HepG2 (cell line): ENCODE results near the gene ADCY10. TPM values are rescaled to one million over a fixed set of nuclear protein-coding genes. Genes with fewer than 3 reads are reported as not detected.

Experiments used
- ELF4 ChIP-seq: sonication (generic); formaldehyde crosslinking; IDR thresholded peaks from 2 replicates; pipeline ENCODE4 v1.5.0; 2020; ENCODE audit warnings: missing genetic modification reagents, mild to moderate bottlenecking, moderate library complexity, borderline replicate concordance
- HOXA5 ChIP-seq: sonication (generic); formaldehyde crosslinking; IDR thresholded peaks from 2 replicates; pipeline ENCODE4 v1.4.0; 2020; ENCODE audit warnings: missing genetic modification reagents
- IRF2 ChIP-seq: IDR thresholded peaks from 2 replicates; pipeline ENCODE4 v1.6.1; 2018; ENCODE audit warnings: missing genetic modification reagents, missing compliant biosample characterization
- LCORL ChIP-seq, 2 experiments: fragments of 450-650 bp in 1 of 2; sonication (generic) in 1 of 2; formaldehyde crosslinking in 1 of 2; IDR thresholded peaks; 2 replicates each; pipeline versions ENCODE4 v1.5.0 to v1.6.1; 2017 to 2020; ENCODE audit warnings: antibody characterized with exemption in 1 of 2, missing genetic modification reagents in 1 of 2
- MYC ChIP-seq: sonication (generic); formaldehyde crosslinking; IDR thresholded peaks from 2 replicates; pipeline ENCODE4 v1.9.0; 2021; ENCODE audit warnings: missing genetic modification reagents, borderline replicate concordance
- NCOA2 ChIP-seq: sonication (generic); formaldehyde crosslinking; IDR thresholded peaks from 2 replicates; pipeline ENCODE4 v1.8.0; 2022; ENCODE audit warnings: inconsistent platforms
- NFKBIZ ChIP-seq: IDR thresholded peaks from 2 replicates; pipeline ENCODE4 v1.6.1; 2018; ENCODE audit warnings: missing genetic modification reagents, missing compliant biosample characterization
- NR2F2 ChIP-seq: IDR thresholded peaks from 2 replicates; pipeline ENCODE4 v1.6.1; 2012; ENCODE audit warnings: low read depth, inconsistent platforms, borderline replicate concordance
- RELA ChIP-seq: sonication (generic); formaldehyde crosslinking; IDR thresholded peaks from 2 replicates; pipeline ENCODE4 v1.4.0; 2020; ENCODE audit warnings: missing genetic modification reagents
- TBX2 ChIP-seq: sonication (generic); formaldehyde crosslinking; IDR thresholded peaks from 2 replicates; pipeline ENCODE4 v1.5.0; 2020; ENCODE audit warnings: missing genetic modification reagents, mild to moderate bottlenecking, borderline replicate concordance
- ZNF136 ChIP-seq: sonication (generic); formaldehyde crosslinking; IDR thresholded peaks from 2 replicates; pipeline ENCODE4 v1.8.1; 2022; ENCODE audit warnings: low read depth, mild to moderate bottlenecking, moderate library complexity, missing genetic modification reagents
- ZNF629 ChIP-seq: sonication (generic); formaldehyde crosslinking; conservative IDR thresholded peaks from 2 replicates; pipeline ENCODE4 v1.5.0; 2020; ENCODE audit warnings: missing genetic modification reagents
- ZNF75D ChIP-seq: sonication (generic); formaldehyde crosslinking; IDR thresholded peaks from 2 replicates; pipeline ENCODE4 v1.8.1; 2023; ENCODE audit warnings: missing genetic modification reagents, mild to moderate bottlenecking, borderline replicate concordance
- polyA plus RNA-seq, 8 experiments: library from polyadenylated mRNA; depleted of rRNA in 3 of 8; stranded (reverse) in 7 of 8; unstranded in 1 of 8; fragments of >200 nt; fragmentation: Illumina TruSeq in 4 of 8; extraction: Trizol in 4 of 8; gene quantifications; 2 replicates each; pipeline versions ENCODE4 v1.2.1 to v1.2.3, GENCODE V29; 2011 to 2016; ENCODE audit warnings: low read depth in 4 of 8, missing spikeins in 1 of 8, mixed read lengths in 1 of 8; ENCODE audit not compliant: insufficient read depth in 1 of 8
- total RNA-seq, 5 experiments: library from RNA; depleted of rRNA; stranded (reverse); fragments of >200 nt; fragmentation: Illumina TruSeq; extraction: Trizol; gene quantifications; 2 replicates each; pipeline ENCODE4 v1.2.3, GENCODE V29; 2016; ENCODE audit warnings: low read depth in 1 of 5
- TF ChIP-seq, protein P1 (sequence below): sonication (generic); formaldehyde crosslinking; IDR thresholded peaks from 2 replicates; pipeline ENCODE4 v1.9.0; 2021; ENCODE audit warnings: missing genetic modification reagents, mild to moderate bottlenecking, borderline replicate concordance
- TF ChIP-seq, protein P2 (sequence below): sonication (generic); formaldehyde crosslinking; IDR thresholded peaks from 2 replicates; pipeline ENCODE4 v1.5.0; 2020; ENCODE audit warnings: missing genetic modification reagents
- TF ChIP-seq, protein P3 (sequence below): sonication (generic); formaldehyde crosslinking; IDR thresholded peaks from 2 replicates; pipeline ENCODE4 v1.4.0; 2020; ENCODE audit warnings: mild to moderate bottlenecking, low read depth, missing genetic modification reagents
- TF ChIP-seq, protein P4 (sequence below): sonication (generic); formaldehyde crosslinking; IDR thresholded peaks from 2 replicates; pipeline ENCODE4 v1.5.0; 2020; ENCODE audit warnings: missing genetic modification reagents
- TF ChIP-seq, protein P5 (sequence below): sonication (generic); formaldehyde crosslinking; IDR thresholded peaks from 2 replicates; pipeline ENCODE4 v1.5.0; 2020; ENCODE audit warnings: mild to moderate bottlenecking, missing genetic modification reagents
- TF ChIP-seq, protein P6 (sequence below): sonication (generic); formaldehyde crosslinking; IDR thresholded peaks from 2 replicates; pipeline ENCODE4 v1.4.0; 2020; ENCODE audit warnings: missing genetic modification reagents, low read depth, mild to moderate bottlenecking, borderline replicate concordance

ADCY10 gene
- total and polyA plus RNA-seq, 2 of the 13 experiments (the other 11 are each of a cell fraction or from before 2014, with no cell fraction given), result 0.02 to 0.03 TPM

DNA sequence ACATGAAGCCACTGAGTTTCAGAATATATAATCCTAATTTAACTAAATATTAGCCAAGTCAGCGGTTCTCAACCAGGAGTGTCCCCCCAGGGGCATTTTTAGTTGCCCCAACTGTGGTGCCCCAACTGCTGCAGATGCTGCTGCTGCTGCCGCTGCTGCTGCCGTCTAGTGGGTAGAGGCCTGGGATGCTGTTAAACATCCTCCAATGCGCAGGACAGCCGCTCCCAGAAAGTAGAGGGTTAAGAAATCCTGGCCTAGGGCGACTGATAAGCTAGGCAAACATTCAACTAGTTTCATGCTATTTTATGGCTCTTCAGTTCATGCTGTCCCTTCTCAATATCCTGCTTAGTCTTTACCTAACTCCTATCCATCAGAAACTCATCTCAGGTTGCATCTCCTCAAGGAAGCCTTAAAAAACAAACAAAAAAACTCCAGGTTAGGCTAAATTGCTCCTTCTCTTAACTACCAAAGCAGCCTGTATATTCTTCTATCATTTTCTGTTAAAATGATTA is 12.6 kb upstream of the ADCY10 start (continued):
- TF ChIP-seq, protein P1, sequence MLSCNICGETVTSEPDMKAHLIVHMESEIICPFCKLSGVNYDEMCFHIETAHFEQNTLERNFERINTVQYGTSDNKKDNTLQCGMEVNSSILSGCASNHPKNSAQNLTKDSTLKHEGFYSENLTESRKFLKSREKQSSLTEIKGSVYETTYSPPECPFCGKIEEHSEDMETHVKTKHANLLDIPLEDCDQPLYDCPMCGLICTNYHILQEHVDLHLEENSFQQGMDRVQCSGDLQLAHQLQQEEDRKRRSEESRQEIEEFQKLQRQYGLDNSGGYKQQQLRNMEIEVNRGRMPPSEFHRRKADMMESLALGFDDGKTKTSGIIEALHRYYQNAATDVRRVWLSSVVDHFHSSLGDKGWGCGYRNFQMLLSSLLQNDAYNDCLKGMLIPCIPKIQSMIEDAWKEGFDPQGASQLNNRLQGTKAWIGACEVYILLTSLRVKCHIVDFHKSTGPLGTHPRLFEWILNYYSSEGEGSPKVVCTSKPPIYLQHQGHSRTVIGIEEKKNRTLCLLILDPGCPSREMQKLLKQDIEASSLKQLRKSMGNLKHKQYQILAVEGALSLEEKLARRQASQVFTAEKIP (CRISPR knock-in tag), result no peak
- TF ChIP-seq, protein P2, sequence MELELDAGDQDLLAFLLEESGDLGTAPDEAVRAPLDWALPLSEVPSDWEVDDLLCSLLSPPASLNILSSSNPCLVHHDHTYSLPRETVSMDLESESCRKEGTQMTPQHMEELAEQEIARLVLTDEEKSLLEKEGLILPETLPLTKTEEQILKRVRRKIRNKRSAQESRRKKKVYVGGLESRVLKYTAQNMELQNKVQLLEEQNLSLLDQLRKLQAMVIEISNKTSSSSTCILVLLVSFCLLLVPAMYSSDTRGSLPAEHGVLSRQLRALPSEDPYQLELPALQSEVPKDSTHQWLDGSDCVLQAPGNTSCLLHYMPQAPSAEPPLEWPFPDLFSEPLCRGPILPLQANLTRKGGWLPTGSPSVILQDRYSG (CRISPR knock-in tag), result no peak
- TF ChIP-seq TBX2 (CRISPR knock-in tag) (no peak), RELA (CRISPR knock-in tag) (no peak), NFKBIZ (no peak), HOXA5 (CRISPR knock-in tag) (peak; percentile 35; the same call in 1 of the 2 replicates), IRF2 (CRISPR knock-in tag) (peak; percentile 42; the same call in 1 of the 2 replicates), ZNF136 (CRISPR knock-in tag) (no peak), ELF4 (CRISPR knock-in tag) (no peak), ZNF75D (CRISPR knock-in tag) (no peak), MYC (CRISPR knock-in tag) (peak; percentile 21; the same call in 1 of the 2 replicates), ZNF629 (CRISPR knock-in tag) (no peak), LCORL (IDR thresholded peaks at IDR 0.05) (no peak), LCORL (CRISPR knock-in tag; IDR thresholded peaks at IDR 0.05) (peak; percentile 47; the same call in 1 of the 2 replicates), NR2F2 (0 out of 2 replicates have a peak, but pooled peaks have one; percentile 13), NCOA2 (CRISPR knock-in tag) (peak; percentile 19; the same call in 1 of the 2 replicates)
- TF ChIP-seq, protein P3, sequence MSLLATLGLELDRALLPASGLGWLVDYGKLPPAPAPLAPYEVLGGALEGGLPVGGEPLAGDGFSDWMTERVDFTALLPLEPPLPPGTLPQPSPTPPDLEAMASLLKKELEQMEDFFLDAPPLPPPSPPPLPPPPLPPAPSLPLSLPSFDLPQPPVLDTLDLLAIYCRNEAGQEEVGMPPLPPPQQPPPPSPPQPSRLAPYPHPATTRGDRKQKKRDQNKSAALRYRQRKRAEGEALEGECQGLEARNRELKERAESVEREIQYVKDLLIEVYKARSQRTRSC, result no peak
- TF ChIP-seq, protein P4, sequence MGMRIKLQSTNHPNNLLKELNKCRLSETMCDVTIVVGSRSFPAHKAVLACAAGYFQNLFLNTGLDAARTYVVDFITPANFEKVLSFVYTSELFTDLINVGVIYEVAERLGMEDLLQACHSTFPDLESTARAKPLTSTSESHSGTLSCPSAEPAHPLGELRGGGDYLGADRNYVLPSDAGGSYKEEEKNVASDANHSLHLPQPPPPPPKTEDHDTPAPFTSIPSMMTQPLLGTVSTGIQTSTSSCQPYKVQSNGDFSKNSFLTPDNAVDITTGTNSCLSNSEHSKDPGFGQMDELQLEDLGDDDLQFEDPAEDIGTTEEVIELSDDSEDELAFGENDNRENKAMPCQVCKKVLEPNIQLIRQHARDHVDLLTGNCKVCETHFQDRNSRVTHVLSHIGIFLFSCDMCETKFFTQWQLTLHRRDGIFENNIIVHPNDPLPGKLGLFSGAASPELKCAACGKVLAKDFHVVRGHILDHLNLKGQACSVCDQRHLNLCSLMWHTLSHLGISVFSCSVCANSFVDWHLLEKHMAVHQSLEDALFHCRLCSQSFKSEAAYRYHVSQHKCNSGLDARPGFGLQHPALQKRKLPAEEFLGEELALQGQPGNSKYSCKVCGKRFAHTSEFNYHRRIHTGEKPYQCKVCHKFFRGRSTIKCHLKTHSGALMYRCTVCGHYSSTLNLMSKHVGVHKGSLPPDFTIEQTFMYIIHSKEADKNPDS (CRISPR knock-in tag), result 0 out of 2 replicates have a peak, but pooled peaks have one; percentile 66
- TF ChIP-seq, protein P5, sequence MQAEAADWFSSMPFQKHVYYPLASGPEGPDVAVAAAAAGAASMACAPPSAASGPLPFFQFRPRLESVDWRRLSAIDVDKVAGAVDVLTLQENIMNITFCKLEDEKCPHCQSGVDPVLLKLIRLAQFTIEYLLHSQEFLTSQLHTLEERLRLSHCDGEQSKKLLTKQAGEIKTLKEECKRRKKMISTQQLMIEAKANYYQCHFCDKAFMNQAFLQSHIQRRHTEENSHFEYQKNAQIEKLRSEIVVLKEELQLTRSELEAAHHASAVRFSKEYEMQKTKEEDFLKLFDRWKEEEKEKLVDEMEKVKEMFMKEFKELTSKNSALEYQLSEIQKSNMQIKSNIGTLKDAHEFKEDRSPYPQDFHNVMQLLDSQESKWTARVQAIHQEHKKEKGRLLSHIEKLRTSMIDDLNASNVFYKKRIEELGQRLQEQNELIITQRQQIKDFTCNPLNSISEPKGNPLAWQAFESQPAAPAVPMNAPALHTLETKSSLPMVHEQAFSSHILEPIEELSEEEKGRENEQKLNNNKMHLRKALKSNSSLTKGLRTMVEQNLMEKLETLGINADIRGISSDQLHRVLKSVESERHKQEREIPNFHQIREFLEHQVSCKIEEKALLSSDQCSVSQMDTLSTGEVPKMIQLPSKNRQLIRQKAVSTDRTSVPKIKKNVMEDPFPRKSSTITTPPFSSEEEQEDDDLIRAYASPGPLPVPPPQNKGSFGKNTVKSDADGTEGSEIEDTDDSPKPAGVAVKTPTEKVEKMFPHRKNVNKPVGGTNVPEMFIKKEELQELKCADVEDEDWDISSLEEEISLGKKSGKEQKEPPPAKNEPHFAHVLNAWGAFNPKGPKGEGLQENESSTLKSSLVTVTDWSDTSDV (CRISPR knock-in tag), result no peak
- TF ChIP-seq, protein P6, sequence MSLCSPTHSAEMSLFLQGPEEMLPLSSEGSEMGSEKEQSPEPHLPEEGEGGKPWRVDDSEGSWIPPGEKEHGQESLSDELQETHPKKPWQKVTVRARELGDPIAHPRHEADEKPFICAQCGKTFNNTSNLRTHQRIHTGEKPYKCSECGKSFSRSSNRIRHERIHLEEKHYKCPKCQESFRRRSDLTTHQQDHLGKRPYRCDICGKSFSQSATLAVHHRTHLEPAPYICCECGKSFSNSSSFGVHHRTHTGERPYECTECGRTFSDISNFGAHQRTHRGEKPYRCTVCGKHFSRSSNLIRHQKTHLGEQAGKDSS (CRISPR knock-in tag), result no peak
